Liver (tissue), 9 donors: ENCODE data around the gene CCDC91. TPM values are rescaled to one million over a fixed set of nuclear protein-coding genes. Genes with fewer than 3 reads are reported as not detected.

Experiments used
- DNase-seq: peaks from one replicate; pipeline ENCODE4 v3.0.0-alpha.2; 2017; ENCODE audit warnings: low spot score
- H3K27ac ChIP-seq, 2 donors: one replicate each; pipeline ENCODE4 v1.7.0; 2013; ENCODE audit warnings: inconsistent platforms in 2 of 2, low read length in 2 of 2, control low read depth in 1 of 2, low read depth in 1 of 2, mild to moderate bottlenecking in 1 of 2
- H3K27me3 ChIP-seq, 4 donors: one replicate each; pipeline versions ENCODE4 v1.6.1 to v1.7.0; 2013; ENCODE audit warnings: low read length in 3 of 4, inconsistent platforms in 1 of 4, mild to moderate bottlenecking in 1 of 4, moderate library complexity in 1 of 4; ENCODE audit not compliant: control insufficient read depth in 4 of 4, insufficient read depth in 4 of 4
- H3K36me3 ChIP-seq, 4 donors: one replicate each; pipeline versions ENCODE4 v1.6.1 to v1.7.0; 2013; ENCODE audit warnings: low read length in 3 of 4, mild to moderate bottlenecking in 3 of 4, low read depth in 1 of 4, moderate library complexity in 1 of 4; ENCODE audit not compliant: control insufficient read depth in 4 of 4, insufficient read depth in 3 of 4
- H3K4me1 ChIP-seq, 4 donors: one replicate each; pipeline versions ENCODE4 v1.6.1 to v1.7.0; 2013; ENCODE audit warnings: low read length in 3 of 4, mild to moderate bottlenecking in 3 of 4, moderate library complexity in 1 of 4; ENCODE audit not compliant: control insufficient read depth in 4 of 4, insufficient read depth in 4 of 4
- H3K4me3 ChIP-seq, 3 donors: one replicate each; pipeline versions ENCODE4 v1.6.1 to v1.7.0; 2013; ENCODE audit warnings: low read length in 3 of 3, control low read depth in 1 of 3, low read depth in 1 of 3, mild to moderate bottlenecking in 1 of 3
- H3K9ac ChIP-seq, 2 donors: one replicate each; pipeline ENCODE4 v1.7.0; 2013; ENCODE audit warnings: low read length in 2 of 2, mild to moderate bottlenecking in 2 of 2, moderate library complexity in 2 of 2, control low read depth in 1 of 2, low read depth in 1 of 2
- H3K9me3 ChIP-seq, 4 donors: one replicate each; pipeline versions ENCODE4 v1.6.1 to v1.7.0; 2013; ENCODE audit warnings: low read length in 3 of 4; ENCODE audit not compliant: control insufficient read depth in 4 of 4
- FOXA1 ChIP-seq: IDR thresholded peaks from 2 replicates; pipeline ENCODE4 v1.6.1; 2016; ENCODE audit warnings: antibody characterized with exemption
- FOXA2 ChIP-seq: IDR thresholded peaks from 2 replicates; pipeline ENCODE4 v1.6.1; 2016; ENCODE audit warnings: antibody characterized with exemption
- GABPA ChIP-seq, 2 donors: IDR thresholded peaks in 1 of 2; conservative IDR thresholded peaks in 1 of 2; 2 replicates each; pipeline ENCODE4 v1.6.1; 2016; ENCODE audit warnings: antibody characterized with exemption in 2 of 2, mild to moderate bottlenecking in 1 of 2, moderate library complexity in 1 of 2
- HNF4A ChIP-seq, 2 donors: conservative IDR thresholded peaks; 2 replicates each; pipeline ENCODE4 v1.6.1; 2016; ENCODE audit warnings: antibody characterized with exemption in 2 of 2, mild to moderate bottlenecking in 2 of 2
- HNF4G ChIP-seq: IDR thresholded peaks from 2 replicates; pipeline ENCODE4 v1.6.1; 2016; ENCODE audit warnings: antibody characterized with exemption
- NR2F2 ChIP-seq: IDR thresholded peaks from 2 replicates; pipeline ENCODE4 v1.6.1; 2016; ENCODE audit warnings: antibody characterized with exemption
- RXRA ChIP-seq, 2 donors: IDR thresholded peaks; 2 replicates each; pipeline ENCODE4 v1.6.1; 2017 to 2018; ENCODE audit warnings: antibody characterized with exemption in 2 of 2, mild to moderate bottlenecking in 1 of 2
- SP1 ChIP-seq: IDR thresholded peaks from 2 replicates; pipeline ENCODE4 v1.6.1; 2018; ENCODE audit warnings: antibody characterized with exemption, mild to moderate bottlenecking
- TAF1 ChIP-seq: conservative IDR thresholded peaks from 2 replicates; pipeline ENCODE4 v1.6.1; 2016; ENCODE audit warnings: antibody characterized with exemption, mild to moderate bottlenecking
- YY1 ChIP-seq: IDR thresholded peaks from 2 replicates; pipeline ENCODE4 v1.6.1; 2016; ENCODE audit warnings: antibody characterized with exemption, mild to moderate bottlenecking
- WGBS: extraction: QIAGEN DNeasy Blood & Tissue Kit; methylation state at CpG from one replicate; pipeline ENCODE4 v1.1.7; 2013; 5-methylcytosine and 5-hydroxymethylcytosine counted together
- polyA plus RNA-seq, 2 donors: library from polyadenylated mRNA; stranded (reverse) in 1 of 2; unstranded in 1 of 2; fragments of 200-250 nt in 1 of 2; fragments of >200 nt in 1 of 2; fragmentation: Nextera tagmentation in 1 of 2; extraction: Ambion mirVana in 1 of 2; gene quantifications; one replicate each; pipeline versions ENCODE4 v1.2.1 to v1.2.3, GENCODE V29; 2013 to 2015
- total RNA-seq, 2 donors: library from RNA; depleted of rRNA; stranded (reverse); fragments of >200 nt; gene quantifications; one replicate each; pipeline ENCODE4 v1.2.3, GENCODE V29; 2014
- TF ChIP-seq, protein P1 (sequence below): IDR thresholded peaks from 2 replicates; pipeline ENCODE4 v1.6.1; 2016; ENCODE audit warnings: antibody characterized with exemption
- TF ChIP-seq, protein P2 (sequence below): IDR thresholded peaks from 2 replicates; pipeline ENCODE4 v1.6.1; 2016; ENCODE audit warnings: antibody characterized with exemption
- TF ChIP-seq, protein P3 (sequence below): IDR thresholded peaks from 2 replicates; pipeline ENCODE4 v1.6.1; 2016; ENCODE audit warnings: antibody characterized with exemption, mild to moderate bottlenecking
- donor health status: healthy.
- donor health status: healthy.
- donor health status: healthy.
- donor health status: healthy.
- donor health status: healthy.

CCDC91 gene
- total and polyA plus RNA-seq, 4 donors, result 8.4 to 29.0 (median 15.1) TPM

DNA sequence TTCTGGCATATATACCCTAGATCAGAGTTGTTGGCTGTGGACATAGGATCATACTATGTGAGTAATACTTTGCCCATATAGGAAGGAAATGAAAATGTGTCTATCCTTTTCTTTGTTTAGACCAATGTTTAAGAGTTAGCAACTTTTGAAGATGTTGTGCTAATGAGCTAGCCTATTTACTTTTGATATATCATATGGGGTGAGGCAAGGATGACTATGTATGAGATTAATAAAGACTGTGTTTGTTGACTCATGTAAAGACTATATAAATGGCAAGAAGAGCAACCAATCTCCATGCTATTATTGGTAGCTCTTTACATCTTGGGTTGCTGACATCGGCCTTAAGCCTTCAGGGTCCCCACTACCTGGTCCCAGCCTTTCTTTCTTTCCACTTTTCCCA is 289.4 kb downstream of the CCDC91 start (continued):
- TF ChIP-seq, protein P1, sequence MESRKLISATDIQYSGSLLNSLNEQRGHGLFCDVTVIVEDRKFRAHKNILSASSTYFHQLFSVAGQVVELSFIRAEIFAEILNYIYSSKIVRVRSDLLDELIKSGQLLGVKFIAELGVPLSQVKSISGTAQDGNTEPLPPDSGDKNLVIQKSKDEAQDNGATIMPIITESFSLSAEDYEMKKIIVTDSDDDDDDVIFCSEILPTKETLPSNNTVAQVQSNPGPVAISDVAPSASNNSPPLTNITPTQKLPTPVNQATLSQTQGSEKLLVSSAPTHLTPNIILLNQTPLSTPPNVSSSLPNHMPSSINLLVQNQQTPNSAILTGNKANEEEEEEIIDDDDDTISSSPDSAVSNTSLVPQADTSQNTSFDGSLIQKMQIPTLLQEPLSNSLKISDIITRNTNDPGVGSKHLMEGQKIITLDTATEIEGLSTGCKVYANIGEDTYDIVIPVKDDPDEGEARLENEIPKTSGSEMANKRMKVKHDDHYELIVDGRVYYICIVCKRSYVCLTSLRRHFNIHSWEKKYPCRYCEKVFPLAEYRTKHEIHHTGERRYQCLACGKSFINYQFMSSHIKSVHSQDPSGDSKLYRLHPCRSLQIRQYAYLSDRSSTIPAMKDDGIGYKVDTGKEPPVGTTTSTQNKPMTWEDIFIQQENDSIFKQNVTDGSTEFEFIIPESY, result no peak
- TF ChIP-seq FOXA2 (no peak), FOXA1 (no peak), SP1 (no peak), NR2F2 (no peak), YY1 (no peak), GABPA (IDR thresholded peaks at IDR 0.05 in 1 of 2, conservative IDR thresholded peaks at IDR 0.05 in 1 of 2) (no peak)
- TF ChIP-seq, protein P2, sequence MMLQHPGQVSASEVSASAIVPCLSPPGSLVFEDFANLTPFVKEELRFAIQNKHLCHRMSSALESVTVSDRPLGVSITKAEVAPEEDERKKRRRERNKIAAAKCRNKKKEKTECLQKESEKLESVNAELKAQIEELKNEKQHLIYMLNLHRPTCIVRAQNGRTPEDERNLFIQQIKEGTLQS, result no peak

DNA sequence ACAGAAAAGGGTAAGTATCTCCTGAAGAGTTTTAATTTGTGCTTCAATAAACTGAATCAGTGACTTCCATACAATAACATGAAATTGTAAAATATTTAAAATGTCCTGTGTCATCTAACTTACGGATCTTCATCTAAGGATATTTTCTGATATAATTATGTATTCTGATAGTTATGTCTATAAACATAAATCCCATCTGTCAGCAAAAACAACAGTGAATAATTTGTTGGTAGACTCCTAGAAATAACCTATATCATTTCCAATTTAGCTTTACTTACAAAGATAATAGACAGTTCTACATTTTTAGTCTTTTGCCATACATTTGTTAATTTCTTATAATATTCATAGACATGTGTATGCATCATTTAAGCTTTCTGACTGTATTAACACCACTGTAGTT is 293.9 kb downstream of the CCDC91 start:
- no peak for TF ChIP-seq HNF4A (conservative IDR thresholded peaks at IDR 0.05)
- TF ChIP-seq, protein P3, sequence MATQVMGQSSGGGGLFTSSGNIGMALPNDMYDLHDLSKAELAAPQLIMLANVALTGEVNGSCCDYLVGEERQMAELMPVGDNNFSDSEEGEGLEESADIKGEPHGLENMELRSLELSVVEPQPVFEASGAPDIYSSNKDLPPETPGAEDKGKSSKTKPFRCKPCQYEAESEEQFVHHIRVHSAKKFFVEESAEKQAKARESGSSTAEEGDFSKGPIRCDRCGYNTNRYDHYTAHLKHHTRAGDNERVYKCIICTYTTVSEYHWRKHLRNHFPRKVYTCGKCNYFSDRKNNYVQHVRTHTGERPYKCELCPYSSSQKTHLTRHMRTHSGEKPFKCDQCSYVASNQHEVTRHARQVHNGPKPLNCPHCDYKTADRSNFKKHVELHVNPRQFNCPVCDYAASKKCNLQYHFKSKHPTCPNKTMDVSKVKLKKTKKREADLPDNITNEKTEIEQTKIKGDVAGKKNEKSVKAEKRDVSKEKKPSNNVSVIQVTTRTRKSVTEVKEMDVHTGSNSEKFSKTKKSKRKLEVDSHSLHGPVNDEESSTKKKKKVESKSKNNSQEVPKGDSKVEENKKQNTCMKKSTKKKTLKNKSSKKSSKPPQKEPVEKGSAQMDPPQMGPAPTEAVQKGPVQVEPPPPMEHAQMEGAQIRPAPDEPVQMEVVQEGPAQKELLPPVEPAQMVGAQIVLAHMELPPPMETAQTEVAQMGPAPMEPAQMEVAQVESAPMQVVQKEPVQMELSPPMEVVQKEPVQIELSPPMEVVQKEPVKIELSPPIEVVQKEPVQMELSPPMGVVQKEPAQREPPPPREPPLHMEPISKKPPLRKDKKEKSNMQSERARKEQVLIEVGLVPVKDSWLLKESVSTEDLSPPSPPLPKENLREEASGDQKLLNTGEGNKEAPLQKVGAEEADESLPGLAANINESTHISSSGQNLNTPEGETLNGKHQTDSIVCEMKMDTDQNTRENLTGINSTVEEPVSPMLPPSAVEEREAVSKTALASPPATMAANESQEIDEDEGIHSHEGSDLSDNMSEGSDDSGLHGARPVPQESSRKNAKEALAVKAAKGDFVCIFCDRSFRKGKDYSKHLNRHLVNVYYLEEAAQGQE, result no peak
- TF ChIP-seq RXRA (IDR thresholded peaks at IDR 0.05), result no peak
- TF ChIP-seq FOXA2, result no peak
- TF ChIP-seq, protein P1, result no peak
- TF ChIP-seq, protein P2, result no peak
- TF ChIP-seq FOXA1, result no peak
- TF ChIP-seq GABPA (IDR thresholded peaks at IDR 0.05 in 1 of 2, conservative IDR thresholded peaks at IDR 0.05 in 1 of 2), result no peak
- TF ChIP-seq YY1, result no peak
- no peak for TF ChIP-seq TAF1
- TF ChIP-seq HNF4G, result no peak
- TF ChIP-seq NR2F2, result no peak
- Histone ChIP-seq H3K27me3 (no peaks in the 10 kb centered on the region), H3K4me3 (no peak overlapping the region), H3K27ac (no peak overlapping the region), H3K9ac (no peak overlapping the region), H3K36me3 (no peaks in the 10 kb centered on the region), H3K4me1 (no peaks in the 10 kb centered on the region), H3K9me3 (no peaks in the 10 kb centered on the region)
- 95% methylated on average over 1 of the region's 1 CpG for WGBS
- DNase-seq, result no peak
